Uterus (tissue), 2 donors: Measurements from ENCODE around the gene AMY2B.

Experiments
- CTCF ChIP-seq, 4 experiments: fragments of 200-600 bp in 2 of 4; fragments of 450-650 bp in 2 of 4; sonication (generic) in 2 of 4; IDR thresholded peaks; one replicate each; pipeline ENCODE4 v1.5.1; 2016 to 2019; ENCODE audit warnings: antibody characterized with exemption in 4 of 4, mild to moderate bottlenecking in 2 of 4, moderate library complexity in 1 of 4
- POLR2A ChIP-seq, 2 donors: fragments of 450-650 bp; IDR thresholded peaks; one replicate each; pipeline ENCODE4 v1.6.1; 2016; ENCODE audit warnings: antibody characterized with exemption in 2 of 2, mild to moderate bottlenecking in 1 of 2, moderate library complexity in 1 of 2

DNA sequence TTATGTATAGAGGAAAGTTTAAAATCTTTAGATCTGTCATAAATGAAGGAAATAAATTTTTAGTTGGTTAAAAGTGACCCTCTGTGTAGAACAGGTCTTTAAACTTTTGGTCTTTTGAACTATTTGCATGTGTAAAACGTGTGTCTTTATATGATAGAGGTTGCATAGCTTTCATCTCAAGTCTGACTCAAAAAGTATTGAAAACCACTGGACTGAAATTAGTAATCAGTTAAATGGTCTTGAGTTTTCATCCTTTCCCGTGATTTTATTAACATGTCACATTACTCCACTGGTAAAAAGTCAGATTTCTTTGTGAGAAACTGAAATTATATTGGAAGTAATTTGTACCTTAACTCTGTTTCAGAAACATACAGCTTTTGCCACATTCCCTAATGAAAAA is 44.1 kb upstream of the AMY2B start:
- TF ChIP-seq CTCF (IDR thresholded peaks at IDR 0.05) = no peak
- no peak for TF ChIP-seq POLR2A (IDR thresholded peaks at IDR 0.05)
